SK-N-MC (cell line): Measurements from ENCODE around the gene PRKG1.

Experiments used
- EZH2 ChIP-seq: fragments of 200-600 bp; sonication (generic); IDR thresholded peaks from one replicate; pipeline ENCODE4 v1.6.1; 2017; ENCODE audit warnings: antibody characterized with exemption
- POLR2AphosphoS5 ChIP-seq: IDR thresholded peaks from 2 replicates; pipeline ENCODE4 v1.6.1; 2012; ENCODE audit warnings: mild to moderate bottlenecking, low read depth, low read length, borderline replicate concordance

GRCh38 chr10:51638211-51638610, 563.9 kb downstream of the PRKG1 start:
- no peak for TF ChIP-seq EZH2
- TF ChIP-seq POLR2AphosphoS5, result no peak
